Lower leg skin (tissue), 4 donors: ENCODE data around the gene MAPK12. TPM values are rescaled to one million over a fixed set of nuclear protein-coding genes. Genes with fewer than 3 reads are reported as not detected.

ENCODE experiments used
- DNase-seq, 2 donors: peaks; one replicate each; pipeline ENCODE4 v3.0.0-alpha.2; 2019; ENCODE audit warnings: low spot score in 2 of 2
- H3K4me3 ChIP-seq: fragments of 200-600 bp; sonication (generic); 2 replicates; pipeline ENCODE4 v1.5.1; 2017; ENCODE audit warnings: mild to moderate bottlenecking, low read depth; ENCODE audit not compliant: poor library complexity, severe bottlenecking
- CTCF ChIP-seq, 3 donors: fragments of 450-650 bp; IDR thresholded peaks; one replicate each; pipeline ENCODE4 v1.5.1; 2016; ENCODE audit warnings: antibody characterized with exemption in 3 of 3, mild to moderate bottlenecking in 3 of 3, moderate library complexity in 2 of 3
- POLR2A ChIP-seq, 2 donors: fragments of 450-650 bp; IDR thresholded peaks; one replicate each; pipeline ENCODE4 v1.6.1; 2016 to 2017; ENCODE audit warnings: antibody characterized with exemption in 2 of 2, mild to moderate bottlenecking in 1 of 2, moderate library complexity in 1 of 2
- WGBS, 2 donors: methylation state at CpG; one replicate each; pipeline ENCODE4 v1.1.5; 2018; 5-methylcytosine and 5-hydroxymethylcytosine counted together
- intact Hi-C: fragments of 100-400 bp; cut with DNase I; formaldehyde crosslinking; loops from one replicate; pipeline ENCODE4 v1.15.0; 2023; ENCODE audit warnings: low total_unique reads
- total RNA-seq, 4 donors: library from RNA; depleted of rRNA; stranded (reverse); fragments of >200 nt; gene quantifications; one replicate each; pipeline ENCODE4 v1.1.0, GENCODE V29; 2016

MAPK12 gene
- total RNA-seq, 4 donors from 2014 or later = 0.99 to 3.5 (median 1.8) TPM

DNA sequence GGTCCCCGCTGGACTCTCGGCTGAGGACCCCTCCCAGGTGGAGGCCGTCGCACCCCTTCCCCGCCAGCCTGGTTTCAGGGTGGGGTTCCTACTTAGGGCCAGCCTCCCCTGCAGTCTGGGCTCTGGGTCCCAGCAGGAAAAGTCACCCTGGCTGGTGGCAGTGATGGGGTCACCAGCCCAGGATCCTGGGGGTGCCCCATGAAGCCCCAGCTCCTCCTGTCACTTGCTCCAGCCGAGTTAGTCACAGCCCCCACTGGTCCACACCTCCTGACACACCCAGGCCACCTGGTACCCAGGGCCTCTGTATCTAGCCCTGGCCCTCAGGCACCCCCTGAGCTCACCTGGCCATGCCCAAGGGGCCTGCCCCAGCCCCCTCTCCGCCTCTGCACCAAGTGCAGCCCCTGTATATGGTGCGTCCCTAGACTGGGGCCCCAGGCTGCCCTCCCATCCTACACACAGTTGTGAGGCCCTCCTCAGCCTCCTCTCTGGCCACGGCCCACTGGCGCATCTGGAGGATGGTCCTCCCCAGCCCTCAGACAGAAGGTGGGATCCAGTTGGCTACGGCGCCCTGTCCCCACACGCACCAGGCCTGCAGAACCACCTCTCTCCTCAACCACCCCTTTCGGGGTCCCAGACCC, 39.3 kb upstream of the MAPK12 start:
- no peak for DNase-seq
- no peak overlapping the region for H3K4me3 ChIP-seq
- TF ChIP-seq CTCF (IDR thresholded peaks at IDR 0.05) (no peak), POLR2A (IDR thresholded peaks at IDR 0.05) (no peak)
- WGBS, 2 donors = 82 to 85% methylated on average over 9 of the region's 14 CpGs
- intact Hi-C loops = no loop called here

- 12 to 23% methylated on average over 27 to 61 of the region's 93 CpGs for whole genome bisulfite sequencing, 2 donors
- no peak overlapping the region for H3K4me3 ChIP-seq
- no peak for TF ChIP-seq POLR2A (IDR thresholded peaks at IDR 0.05)
- no peak for TF ChIP-seq CTCF (IDR thresholded peaks at IDR 0.05)
- no peak for DNase-seq
- intact Hi-C loops = no loop called here
Measured at GRCh38 chr22:50299785-50300619, 38.5 kb upstream of the MAPK12 start.

DNA sequence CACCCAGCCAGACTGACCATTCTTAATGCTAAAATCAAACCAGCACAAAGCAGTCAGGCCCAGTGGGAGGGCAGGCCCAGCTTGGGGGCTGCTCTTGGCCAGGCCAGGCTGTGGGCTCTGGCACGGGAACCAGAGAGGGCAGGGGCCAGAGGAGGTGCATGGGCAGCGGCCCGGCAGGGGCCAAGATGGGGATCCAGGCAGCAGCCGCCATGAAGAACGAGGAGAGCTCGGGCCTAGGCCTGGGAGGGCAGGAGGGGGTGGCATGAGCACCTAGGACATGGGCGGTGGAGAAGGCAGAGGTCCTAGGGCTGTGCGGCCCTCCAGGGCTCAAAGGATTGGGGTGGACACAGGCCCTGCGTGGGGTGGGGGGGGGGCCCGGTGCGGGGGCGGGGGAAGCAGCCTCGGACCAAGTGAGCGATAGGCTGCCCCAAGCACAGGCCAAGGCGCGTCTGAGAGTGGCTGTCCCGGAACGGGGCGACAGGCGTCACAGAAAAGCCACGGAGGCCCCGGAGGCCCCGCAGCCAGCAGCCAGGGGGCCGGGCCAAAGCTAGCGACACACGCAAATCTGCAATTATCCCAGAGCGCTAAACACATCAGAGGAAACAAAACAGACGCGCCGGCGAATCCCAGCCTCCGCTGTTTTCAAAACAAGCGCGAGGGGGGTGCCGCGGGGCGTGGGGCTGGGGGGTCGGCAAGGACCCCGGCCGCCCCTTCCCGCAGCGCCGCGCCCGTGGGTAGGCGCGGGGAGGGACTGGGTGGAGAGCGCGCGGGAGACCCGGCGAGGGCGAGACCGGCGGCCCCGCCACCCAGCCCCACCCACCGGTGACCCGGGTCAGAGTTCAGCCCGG, 37.7 kb upstream of the MAPK12 start:
- 27 to 28% methylated on average over 43 to 48 of the region's 59 CpGs for WGBS, 2 donors
- H3K4me3 ChIP-seq = no peak overlapping the region
- no peak for DNase-seq
- intact Hi-C loops = no loop called here
- no peak for TF ChIP-seq POLR2A (IDR thresholded peaks at IDR 0.05)
- TF ChIP-seq CTCF (IDR thresholded peaks at IDR 0.05) = no peak

DNA sequence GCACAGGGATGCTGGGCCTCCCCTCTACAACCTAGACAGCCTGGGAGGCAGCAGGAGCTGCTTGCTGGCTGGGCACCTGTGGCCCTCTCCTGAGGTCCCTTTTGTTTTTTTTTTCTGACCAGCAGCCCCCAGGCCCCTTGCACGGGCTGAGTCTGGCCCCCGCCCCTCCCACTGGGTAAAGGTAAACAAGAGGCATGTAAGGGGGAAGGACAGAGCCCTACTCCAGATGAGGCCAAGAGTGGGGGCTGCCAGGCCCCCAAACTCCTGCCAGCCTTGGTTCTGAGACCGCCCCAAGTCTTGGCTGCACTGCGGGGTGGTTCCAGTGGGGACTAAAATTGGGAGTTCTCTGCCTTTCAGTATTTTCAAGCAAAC, 36.8 kb upstream of the MAPK12 start:
- H3K4me3 ChIP-seq = no peak overlapping the region
- WGBS, 2 donors = 78 to 84% methylated on average over 4 of the region's 4 CpGs
- no peak for TF ChIP-seq CTCF (IDR thresholded peaks at IDR 0.05)
- intact Hi-C loops = no loop called here
- DNase-seq = no peak

- no peak for DNase-seq
- WGBS, 2 donors = 87 to 91% methylated on average over 20 of the region's 20 CpGs
- H3K4me3 ChIP-seq = no peak overlapping the region
- TF ChIP-seq CTCF (IDR thresholded peaks at IDR 0.05) (no peak), POLR2A (IDR thresholded peaks at IDR 0.05) (no peak)
- intact Hi-C loops = no loop called here
Measured at GRCh38 chr22:50297510-50298265, 36.2 kb upstream of the MAPK12 start.
